Epithelial cell of esophagus (primary cell): ENCODE measurements around the gene GPR4.

Source experiments
- DNase-seq: peaks from one replicate; pipeline ENCODE4 v3.0.0; 2010; ENCODE audit warnings: low read depth
- H3K4me3 ChIP-seq: 2 replicates; pipeline ENCODE4 v1.5.1; 2011; ENCODE audit warnings: mild to moderate bottlenecking, low read length, control low read depth
- CTCF ChIP-seq: IDR thresholded peaks from 2 replicates; pipeline ENCODE4 v1.5.1; 2011; ENCODE audit warnings: low read depth, mild to moderate bottlenecking, low read length, control low read depth, inconsistent platforms; ENCODE audit not compliant: insufficient read depth; ENCODE audit errors: missing control alignments

The GPR4 gene

GRCh38 chr19:45575216-45575615 lies 26.8 kb downstream of the GPR4 start:
- no peak overlapping the region for H3K4me3 ChIP-seq
- TF ChIP-seq CTCF = no peak
- DNase-seq = no peak

GRCh38 chr19:45574526-45574925 lies 27.5 kb downstream of the GPR4 start:
- no peak for DNase-seq
- TF ChIP-seq CTCF = no peak
- no peak overlapping the region for H3K4me3 ChIP-seq

GRCh38 chr19:45571457-45572220 lies 30.4 kb downstream of the GPR4 start:
- no peak overlapping the region for H3K4me3 ChIP-seq
- DNase-seq = no peak
- TF ChIP-seq CTCF = no peak

- no peak overlapping the region for H3K4me3 ChIP-seq
- peak; percentile 85 for TF ChIP-seq CTCF
- DNase-seq = peak; percentile 54
Measured at GRCh38 chr19:45569619-45570421, 32.2 kb downstream of the GPR4 start.

GRCh38 chr19:45568732-45569131 lies 33.3 kb downstream of the GPR4 start:
- peak; percentile 94 for DNase-seq
- no peak for TF ChIP-seq CTCF

GRCh38 chr19:45567609-45568008 lies 34.4 kb downstream of the GPR4 start:
- TF ChIP-seq CTCF = no peak
- no peak for DNase-seq
- no peak overlapping the region for H3K4me3 ChIP-seq

More at GRCh38 chr19:45568732-45569131, 33.3 kb downstream of the GPR4 start:
- H3K4me3 ChIP-seq = no peak overlapping the region
